GM12878 (cell line): Measurements from ENCODE around the gene FHL2. TPM values are rescaled to one million over a fixed set of nuclear protein-coding genes. Genes with fewer than 3 reads are reported as not detected.

ENCODE experiments used
- ATAC-seq: fragments of 200-7000 bp; cut with Tn5 transposase; 3 replicates; pipeline ENCODE4 v1.9.1; 2020; ENCODE audit warnings: mild to moderate bottlenecking, moderate library complexity
- BruUV-seq: library from RNA; stranded (reverse); fragments of 400-500 nt; replicated peaks from 2 replicates; lab custom pipeline; 2021; lab: Mats Ljungman, UMichigan
- CTCF ChIA-PET: fragments of 300-600 bp; sonication (Branson Sonifier 250); formaldehyde crosslinking; extraction: SDS; loops from one replicate; lab custom pipeline; 2021; ENCODE audit warnings: inconsistent platforms; lab: Yijun Ruan, JAX
- POLR2A ChIA-PET: fragments of 350-600 bp; formaldehyde crosslinking; extraction: SDS; loops from one replicate; lab custom pipeline; 2021; ENCODE audit warnings: inconsistent platforms; lab: Charles Lee
- RAD21 ChIA-PET: fragments of 300-600 bp; sonication (Branson Sonifier 250); formaldehyde crosslinking; loops from one replicate; lab custom pipeline; 2023; ENCODE audit warnings: antibody characterized with exemption; ENCODE audit not compliant: unreplicated experiment; lab: Charles Lee
- SMC1A ChIA-PET: fragments of 300-600 bp; sonication (Branson Sonifier 250); formaldehyde crosslinking; loops from one replicate; lab custom pipeline; 2023; ENCODE audit not compliant: unreplicated experiment, uncharacterized antibody; lab: Charles Lee
- DNase-seq: peaks from one replicate; pipeline ENCODE4 v3.0.0-alpha.2; 2011; ENCODE audit warnings: low read depth, low spot score
- FAIRE-seq: peaks from 3 replicates; lab custom pipeline; 2011; peaks lifted over from hg19 to GRCh38; lab: Jason Lieb, UNC
- H2AFZ ChIP-seq: 2 replicates; pipeline ENCODE4 v1.6.0; 2011; ENCODE audit warnings: low read depth, low read length, control low read depth; ENCODE audit not compliant: control insufficient read depth
- H3K27ac ChIP-seq: 2 replicates; pipeline ENCODE4 v1.5.1; 2011; ENCODE audit warnings: control low read depth; ENCODE audit not compliant: control insufficient read depth, insufficient read depth
- H3K27me3 ChIP-seq, 2 experiments: replicated peaks in 1 of 2; 2 replicates each; pipeline versions ENCODE4 v1.6.0 to v1.6.1; 2011; ENCODE audit warnings: low read length in 1 of 2; ENCODE audit not compliant: control insufficient read depth in 2 of 2, insufficient read depth in 2 of 2
- H3K36me3 ChIP-seq, 2 experiments: 2 replicates each; pipeline ENCODE4 v1.5.1; 2011; ENCODE audit warnings: low read length in 1 of 2; ENCODE audit not compliant: control insufficient read depth in 2 of 2, insufficient read depth in 2 of 2
- H3K4me1 ChIP-seq: 2 replicates; pipeline ENCODE4 v1.6.1; 2011; ENCODE audit warnings: mild to moderate bottlenecking, low read length, moderate library complexity, mixed read lengths; ENCODE audit not compliant: control insufficient read depth, insufficient read depth
- H3K4me2 ChIP-seq: 2 replicates; pipeline ENCODE4 v1.6.0; 2011; ENCODE audit warnings: control low read depth; ENCODE audit not compliant: control insufficient read depth, insufficient read depth
- H3K4me3 ChIP-seq: fragments of 200-600 bp; sonication (generic); 2 replicates; pipeline ENCODE4 v1.5.1; 2016
- H3K79me2 ChIP-seq: 2 replicates; pipeline ENCODE4 v1.6.0; 2011; ENCODE audit warnings: low read length; ENCODE audit not compliant: control insufficient read depth, insufficient read depth
- H3K9ac ChIP-seq: 2 replicates; pipeline ENCODE4 v1.8.0; 2011; ENCODE audit warnings: low read length, control low read depth, mixed read lengths; ENCODE audit not compliant: control insufficient read depth, insufficient read depth
- H3K9me3 ChIP-seq: replicated peaks from 3 replicates; pipeline ENCODE4 v1.5.1; 2011; ENCODE audit warnings: mild to moderate bottlenecking, low read length; ENCODE audit not compliant: control insufficient read depth, insufficient read depth
- H4K20me1 ChIP-seq: 2 replicates; pipeline ENCODE4 v1.6.0; 2011; ENCODE audit not compliant: control insufficient read depth, insufficient read depth
- BHLHE40 ChIP-seq, 2 experiments: fragments of 450-650 bp in 1 of 2; IDR thresholded peaks; 2 replicates each; pipeline ENCODE4 v1.6.1; 2011 to 2017; ENCODE audit warnings: low read depth in 2 of 2, borderline replicate concordance in 1 of 2, improper control_type of control experiment in 1 of 2, low read length in 1 of 2, mild to moderate bottlenecking in 1 of 2
- E2F8 ChIP-seq: fragments of 450-650 bp; IDR thresholded peaks from 2 replicates; pipeline ENCODE4 v1.6.1; 2018; ENCODE audit warnings: mild to moderate bottlenecking, low read depth, moderate library complexity; ENCODE audit not compliant: partially characterized antibody
- MTA2 ChIP-seq: fragments of 450-650 bp; IDR thresholded peaks from 2 replicates; pipeline ENCODE4 v1.6.1; 2016; ENCODE audit warnings: low read depth, mild to moderate bottlenecking, moderate library complexity
- MYB ChIP-seq: fragments of 150-350 bp; IDR thresholded peaks from 2 replicates; pipeline ENCODE4 v1.6.1; 2014; ENCODE audit warnings: mild to moderate bottlenecking, low read depth, low read length, borderline replicate concordance
- NR2C1 ChIP-seq: fragments of 450-650 bp; IDR thresholded peaks from 2 replicates; pipeline ENCODE4 v1.6.1; 2017; ENCODE audit warnings: antibody characterized with exemption, mild to moderate bottlenecking, moderate library complexity
- PBX3 ChIP-seq: IDR thresholded peaks from 2 replicates; pipeline ENCODE4 v1.6.1; 2011; ENCODE audit warnings: mild to moderate bottlenecking, low read depth, low read length, moderate library complexity; ENCODE audit not compliant: insufficient replicate concordance
- PML ChIP-seq: IDR thresholded peaks from 2 replicates; pipeline ENCODE4 v1.6.1; 2012; ENCODE audit warnings: low read length, inconsistent platforms
- POLR2A ChIP-seq: IDR thresholded peaks from 2 replicates; pipeline ENCODE4 v1.6.1; 2011; ENCODE audit warnings: low read depth, mild to moderate bottlenecking, low read length
- RBBP5 ChIP-seq: fragments of 200-600 bp; sonication (generic); conservative IDR thresholded peaks from 2 replicates; pipeline ENCODE4 v1.6.1; 2016
- SIN3A ChIP-seq: IDR thresholded peaks from 2 replicates; pipeline ENCODE4 v1.6.1; 2012; ENCODE audit warnings: low read depth, low read length, improper control_type of control experiment
- SMAD1 ChIP-seq: fragments of 450-650 bp; IDR thresholded peaks from 2 replicates; pipeline ENCODE4 v1.6.1; 2018; ENCODE audit warnings: mild to moderate bottlenecking, low read depth; ENCODE audit not compliant: partially characterized antibody
- SRF ChIP-seq, 2 experiments: IDR thresholded peaks; 2 replicates each; pipeline ENCODE4 v1.6.1; 2011; ENCODE audit warnings: low read depth in 2 of 2, low read length in 2 of 2, mild to moderate bottlenecking in 1 of 2, moderate library complexity in 1 of 2
- STAT3 ChIP-seq: IDR thresholded peaks from 2 replicates; pipeline ENCODE4 v1.6.1; 2011; ENCODE audit warnings: low read depth, low read length, improper control_type of control experiment
- USF1 ChIP-seq: IDR thresholded peaks from 2 replicates; pipeline ENCODE4 v1.6.1; 2011; ENCODE audit warnings: borderline replicate concordance, low read depth, mild to moderate bottlenecking, moderate library complexity, mixed read lengths, low read length; ENCODE audit not compliant: insufficient read depth; ENCODE audit errors: extremely low read length
- ZNF217 ChIP-seq: fragments of 450-650 bp; IDR thresholded peaks from 2 replicates; pipeline ENCODE4 v1.6.1; 2017; ENCODE audit warnings: antibody characterized with exemption, mild to moderate bottlenecking
- whole genome bisulfite sequencing: methylation state at CpG from one replicate; pipeline ENCODE4 v1.1.6; 2016; ENCODE audit warnings: low lambda C conversion rate; ENCODE audit not compliant: insufficient replicate concordance, insufficient coverage; ENCODE audit errors: missing lambda C conversion rate; 5-methylcytosine and 5-hydroxymethylcytosine counted together
- in situ Hi-C: fragments of 300-500 bp; cut with MboI; formaldehyde crosslinking; loops from 9 replicates; pipeline ENCODE4 v1.14.3; 2018; ENCODE audit warnings: mixed read lengths
- intact Hi-C: fragments of 100-400 bp; cut with micrococcal nuclease; formaldehyde crosslinking; loops from one replicate; pipeline ENCODE4 v1.14.2; 2022; ENCODE audit not compliant: unreplicated experiment
- polyA plus RNA-seq, 11 experiments: library from polyadenylated mRNA; depleted of rRNA in 4 of 11; unstranded in 6 of 11; stranded (reverse) in 5 of 11; fragments of >200 nt; fragmentation: Nextera tagmentation in 4 of 11; fragmentation: Illumina TruSeq in 1 of 11; extraction: Ambion mirVana in 4 of 11; extraction: Trizol in 1 of 11; gene quantifications; 1 replicate in 1 of 11; 2 replicates in 10 of 11; pipeline versions ENCODE4 v1.2.1 to v1.2.3, GENCODE V29; 2011 to 2016; ENCODE audit warnings: inconsistent platforms in 2 of 11, missing spikeins in 2 of 11, low read depth in 1 of 11
- total RNA-seq, 4 experiments: library from RNA; depleted of rRNA in 3 of 4; stranded (reverse); fragments of >200 nt in 3 of 4; fragmentation: Illumina TruSeq in 1 of 4; extraction: Trizol in 1 of 4; gene quantifications; 2 replicates each; pipeline versions ENCODE4 v1.2.1 to v1.2.3, GENCODE V29; 2013 to 2021

FHL2 gene
- total and polyA plus RNA-seq, 10 of the 15 experiments (the other 5 are each of a cell fraction or from before 2014, with no cell fraction given): 2.2 to 9.9 (median 4.5) TPM

GRCh38 chr2:105442721-105443120 is 43.9 kb upstream of the FHL2 start:
- Histone ChIP-seq H2AFZ (no peak overlapping the region), H3K9me3 (no peaks in the 10 kb centered on the region), H3K36me3 (no peaks in the 10 kb centered on the region), H3K4me2 (no peak overlapping the region), H3K9ac (no peak overlapping the region), H3K4me1 (no peaks in the 10 kb centered on the region), H3K27me3 (peaks cover 0 to 2% of the 10 kb centered on the region in 2 experiments; a peak in 3 of 4 replicates), H4K20me1 (no peaks in the 10 kb centered on the region), H3K79me2 (no peaks in the 10 kb centered on the region), H3K27ac (no peak overlapping the region), H3K4me3 (no peak overlapping the region)
- 46% methylated on average over 5 of the region's 5 CpGs for WGBS
- no TSS peak for BruUV-seq
- ChIA-PET CTCF (no interaction called here), RAD21 (no interaction called here), SMC1A (no interaction called here), POLR2A (no interaction called here)
- intact Hi-C loops (no loop called here), in situ Hi-C loops (no loop called here)
- DNase-seq (no peak), ATAC-seq (no peak), FAIRE-seq (no peak)
- TF ChIP-seq SMAD1: no peak
- no peak for TF ChIP-seq POLR2A
- no peak for TF ChIP-seq NR2C1
- no peak for TF ChIP-seq RBBP5
- no peak for TF ChIP-seq USF1
- TF ChIP-seq ZNF217: no peak
- TF ChIP-seq SIN3A: no peak
- TF ChIP-seq MTA2: no peak

- Histone ChIP-seq H3K4me1 (no peaks in the 10 kb centered on the region), H3K9me3 (no peaks in the 10 kb centered on the region), H3K27me3 (peaks cover 0 to 2% of the 10 kb centered on the region in 2 experiments; a peak in 2 of 4 replicates), H3K9ac (no peak overlapping the region), H3K4me2 (no peak overlapping the region), H3K36me3 (no peaks in the 10 kb centered on the region), H3K4me3 (no peak overlapping the region), H4K20me1 (no peaks in the 10 kb centered on the region), H3K79me2 (no peaks in the 10 kb centered on the region), H2AFZ (no peak overlapping the region), H3K27ac (no peak overlapping the region)
- FAIRE-seq: no peak
- RAD21 ChIA-PET: no interaction called here
- intact Hi-C loops (no loop called here), in situ Hi-C loops (no loop called here)
- TF ChIP-seq PBX3 (no peak), STAT3 (no peak), MYB (no peak), E2F8 (no peak), BHLHE40 (IDR thresholded peaks at IDR 0.05; ENCODE audit: borderline replicate concordance in 1 of 2, low read depth in 2 of 2, low read length in 1 of 2) (no peak), SRF (IDR thresholded peaks at IDR 0.05; ENCODE audit: low read depth in 2 of 2, low read length in 2 of 2) (no peak), PML (no peak)
- SMC1A ChIA-PET: no interaction called here
- no TSS peak for BruUV-seq
- POLR2A ChIA-PET: no interaction called here
- no peak for ATAC-seq
- CTCF ChIA-PET: no interaction called here
- DNase-seq: no peak
- WGBS: 39% methylated on average over 2 of the region's 2 CpGs
Measured at GRCh38 chr2:105442056-105442455, 43.2 kb upstream of the FHL2 start.
